Kidney (tissue), 14 donors: ENCODE results near the gene CARS1. TPM values are rescaled to one million over a fixed set of nuclear protein-coding genes. Genes with fewer than 3 reads are reported as not detected.
A peak's percentile ranks its signal among the peaks of the same experiment; 100 is the strongest.

Source experiments
- DNase-seq, 5 donors: peaks; one replicate each; pipeline ENCODE4 v3.0.0-alpha.2; 2013 to 2020
- FAIRE-seq: peaks from 2 replicates; lab custom pipeline; 2012; peaks lifted over from hg19 to GRCh38; lab: Jason Lieb, UNC
- H3K27ac ChIP-seq, 2 donors: one replicate each; pipeline ENCODE4 v1.7.0; 2013; ENCODE audit warnings: low read depth in 2 of 2, low read length in 2 of 2, inconsistent platforms in 1 of 2
- H3K27me3 ChIP-seq: one replicate; pipeline ENCODE4 v1.7.1; 2013; ENCODE audit warnings: low read length, inconsistent platforms; ENCODE audit not compliant: control insufficient read depth, insufficient read depth
- H3K36me3 ChIP-seq, 3 donors: one replicate each; pipeline versions ENCODE4 v1.7.0 to v1.7.1; 2013; ENCODE audit warnings: low read length in 3 of 3, control low read depth in 1 of 3, inconsistent platforms in 1 of 3; ENCODE audit not compliant: insufficient read depth in 3 of 3, control insufficient read depth in 2 of 3
- H3K4me1 ChIP-seq, 3 donors: one replicate each; pipeline versions ENCODE4 v1.7.0 to v1.7.1; 2013; ENCODE audit warnings: low read length in 3 of 3, inconsistent platforms in 1 of 3, low read depth in 1 of 3; ENCODE audit not compliant: control insufficient read depth in 2 of 3, insufficient read depth in 2 of 3
- H3K4me3 ChIP-seq, 3 donors: one replicate each; pipeline versions ENCODE4 v1.7.0 to v1.8.1; 2013; ENCODE audit warnings: low read length in 3 of 3, control low read depth in 1 of 3, inconsistent platforms in 1 of 3
- H3K9ac ChIP-seq, 3 donors: one replicate each; pipeline versions ENCODE4 v1.7.0 to v1.7.1; 2013; ENCODE audit warnings: low read length in 3 of 3, control low read depth in 1 of 3, inconsistent platforms in 1 of 3
- H3K9me3 ChIP-seq, 3 donors: one replicate each; pipeline versions ENCODE4 v1.7.0 to v1.7.1; 2013; ENCODE audit warnings: low read length in 3 of 3, control low read depth in 1 of 3, inconsistent platforms in 1 of 3; ENCODE audit not compliant: control insufficient read depth in 2 of 3, insufficient read depth in 1 of 3
- intact Hi-C: fragments of 100-400 bp; cut with DNase I; formaldehyde crosslinking; loops from one replicate; pipeline ENCODE4 v1.11.1; 2022
- polyA plus RNA-seq: library from polyadenylated mRNA; stranded (reverse); fragments of 350-450 nt; fragmentation: Illumina TruSeq; extraction: RNeasy Lipid Tissue Mini Kit (QIAGEN cat#74804); gene quantifications from one replicate; pipeline ENCODE4 v1.2.3, GENCODE V29; 2014; ENCODE audit warnings: low read depth, low replicate concordance; ENCODE audit not compliant: insufficient read depth
- total RNA-seq: library from RNA; stranded (reverse); fragmentation: NEBNext Ultra II Directional; extraction: Animal tissue kit (Norgen Biotek cat#: 25700); gene quantifications from one replicate; pipeline ENCODE4 v1.2.1, GENCODE V29; 2021
- TF ChIP-seq, protein P1 (sequence below): IDR thresholded peaks from 3 replicates; pipeline ENCODE4 v1.5.1; 2012; ENCODE audit warnings: mild to moderate bottlenecking, moderate library complexity, borderline replicate concordance; ENCODE audit not compliant: insufficient read depth; ENCODE audit errors: extremely low read depth
- donor health status: control.
- donor health status: control.
- donor health status: control.
- donor health status: control.
- donor health status: control.
- donor health status: DM: yes; HTN: yes; CAD: no.
- donor health status: Normal renal cell carcinoma (clear cell type).

CARS1 gene
- total and polyA plus RNA-seq, 2 donors from 2014 or later = 26.5 to 49.5 TPM

- intact Hi-C loops = no loop called here
- TF ChIP-seq, protein P1, sequence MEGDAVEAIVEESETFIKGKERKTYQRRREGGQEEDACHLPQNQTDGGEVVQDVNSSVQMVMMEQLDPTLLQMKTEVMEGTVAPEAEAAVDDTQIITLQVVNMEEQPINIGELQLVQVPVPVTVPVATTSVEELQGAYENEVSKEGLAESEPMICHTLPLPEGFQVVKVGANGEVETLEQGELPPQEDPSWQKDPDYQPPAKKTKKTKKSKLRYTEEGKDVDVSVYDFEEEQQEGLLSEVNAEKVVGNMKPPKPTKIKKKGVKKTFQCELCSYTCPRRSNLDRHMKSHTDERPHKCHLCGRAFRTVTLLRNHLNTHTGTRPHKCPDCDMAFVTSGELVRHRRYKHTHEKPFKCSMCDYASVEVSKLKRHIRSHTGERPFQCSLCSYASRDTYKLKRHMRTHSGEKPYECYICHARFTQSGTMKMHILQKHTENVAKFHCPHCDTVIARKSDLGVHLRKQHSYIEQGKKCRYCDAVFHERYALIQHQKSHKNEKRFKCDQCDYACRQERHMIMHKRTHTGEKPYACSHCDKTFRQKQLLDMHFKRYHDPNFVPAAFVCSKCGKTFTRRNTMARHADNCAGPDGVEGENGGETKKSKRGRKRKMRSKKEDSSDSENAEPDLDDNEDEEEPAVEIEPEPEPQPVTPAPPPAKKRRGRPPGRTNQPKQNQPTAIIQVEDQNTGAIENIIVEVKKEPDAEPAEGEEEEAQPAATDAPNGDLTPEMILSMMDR = no peak
- peaks cover 0 to 2% (median 0%) of the 10 kb centered on the region in 3 donors for H3K4me1 ChIP-seq
- no peak overlapping the region for H3K4me3 ChIP-seq
- peaks cover 0 to 4% (median 2%) of the 10 kb centered on the region in 3 donors for H3K36me3 ChIP-seq
- FAIRE-seq (no peak), DNase-seq (peak in 1 of 5 donors; percentile 14)
- H3K9me3 ChIP-seq = no peaks in the 10 kb centered on the region
- H3K27ac ChIP-seq = no peak overlapping the region
- no peak overlapping the region for H3K9ac ChIP-seq
- no peaks in the 10 kb centered on the region for H3K27me3 ChIP-seq
Observed at GRCh38 chr11:3096909-3097530, 39.8 kb upstream of the CARS1 start.

DNA sequence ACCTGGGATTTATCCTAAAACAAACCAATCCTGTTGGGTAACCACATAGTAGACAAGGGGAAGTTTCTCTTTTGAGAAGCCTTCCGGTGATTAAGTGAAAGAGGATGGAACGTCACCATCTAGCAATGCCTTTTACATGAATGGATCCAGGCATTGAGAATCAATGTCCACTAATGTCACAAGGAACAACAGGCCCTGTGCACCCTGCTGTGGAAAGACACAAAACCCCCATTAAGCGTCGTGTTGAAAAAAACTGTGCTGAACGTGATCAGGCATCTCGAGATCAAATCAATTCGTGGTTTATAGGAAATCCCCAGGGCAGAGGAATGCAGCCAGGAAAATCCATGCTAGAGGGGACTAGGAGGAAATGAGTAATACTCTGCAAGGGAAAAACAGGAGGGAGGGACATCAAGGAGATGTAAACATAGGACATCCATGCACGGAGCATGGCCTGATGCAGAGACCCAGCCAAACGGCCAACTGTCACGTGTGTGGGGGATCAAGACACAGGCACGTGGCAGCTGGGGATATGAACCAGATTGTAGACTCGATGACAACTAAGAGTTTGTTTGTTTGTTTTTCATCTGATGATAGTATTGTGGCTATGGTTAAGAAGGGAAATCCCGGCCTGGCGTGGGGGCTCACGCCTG lies 38.6 kb upstream of the CARS1 start:
- Histone ChIP-seq H3K9ac (no peak overlapping the region), H3K27me3 (no peaks in the 10 kb centered on the region), H3K4me1 (peaks cover 0 to 4% (median 0%) of the 10 kb centered on the region in 3 donors), H3K27ac (peak overlapping the region; percentile 58 to 80), H3K36me3 (peaks cover 0 to 4% (median 2%) of the 10 kb centered on the region in 3 donors), H3K9me3 (no peaks in the 10 kb centered on the region), H3K4me3 (no peak overlapping the region)
- DNase-seq = peak in 3 of 5 donors; percentile 44 to 85 (median 65)
- TF ChIP-seq, protein P1 = no peak
- intact Hi-C loops = no loop called here
- FAIRE-seq = no peak

GRCh38 chr11:3094223-3094824 lies 37.1 kb upstream of the CARS1 start:
- FAIRE-seq (no peak), DNase-seq (peak in 1 of 5 donors; percentile 70)
- H3K4me1 ChIP-seq = peaks cover 0 to 4% (median 0%) of the 10 kb centered on the region in 3 donors
- no peaks in the 10 kb centered on the region for H3K36me3 ChIP-seq
- H3K27ac ChIP-seq = no peak overlapping the region
- no peak overlapping the region for H3K9ac ChIP-seq
- H3K27me3 ChIP-seq = no peaks in the 10 kb centered on the region
- intact Hi-C loops = no loop called here
- H3K4me3 ChIP-seq = no peak overlapping the region
- TF ChIP-seq, protein P1 = no peak
- no peaks in the 10 kb centered on the region for H3K9me3 ChIP-seq
